Measurements from ENCODE around the gene ASCL5. TPM values are rescaled to one million over a fixed set of nuclear protein-coding genes. Genes with fewer than 3 reads are reported as not detected.

Gene ASCL5
- total RNA-seq, 1 experiment from 2014 or later, result 0.24 TPM

DNA sequence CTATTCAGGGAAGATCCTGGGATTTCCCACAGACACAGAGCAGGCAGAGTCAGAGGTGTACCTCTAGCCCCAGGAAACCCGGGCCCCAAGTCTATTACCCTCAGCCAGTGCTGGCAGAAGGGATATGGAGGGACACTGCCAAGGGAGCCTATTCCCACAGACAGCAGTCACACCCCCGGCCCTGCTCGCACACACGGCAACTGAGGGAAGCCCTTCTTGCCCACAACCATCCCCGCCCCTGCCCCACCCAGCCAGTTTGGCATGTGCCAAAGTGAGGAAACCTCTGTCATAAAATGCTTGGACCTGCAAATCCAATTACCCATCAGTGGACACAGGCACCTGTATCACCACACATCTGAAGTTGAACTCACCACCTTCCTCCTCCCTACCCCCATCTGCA is 21.3 kb downstream of the ASCL5 start:
- Histone ChIP-seq H3K27me3 (ENCODE audit: insufficient read depth, low read depth) (peaks cover 30% of the 10 kb centered on the region), H3K79me2 (ENCODE audit: low read depth) (no peaks in the 10 kb centered on the region), H3K4me2 (no peak overlapping the region), H3K4me1 (replicated peaks; ENCODE audit: insufficient read depth) (no peaks in the 10 kb centered on the region), H3K36me3 (ENCODE audit: low read depth) (no peaks in the 10 kb centered on the region), H3K9me2 (ENCODE audit: insufficient read depth) (no peaks in the 10 kb centered on the region), H3K27ac (no peak overlapping the region), H3K9me3 (ENCODE audit: insufficient read depth, low read depth) (no peaks in the 10 kb centered on the region), H3K4me3 (no peak overlapping the region), H4K20me1 (ENCODE audit: insufficient read depth) (no peaks in the 10 kb centered on the region), H3F3A (ENCODE audit: insufficient read depth, low read depth) (no peaks in the 10 kb centered on the region), H2AFZ (no peak overlapping the region)
- intact Hi-C loops (cut with micrococcal nuclease; ENCODE audit: unreplicated experiment), result no loop called here
- POLR2A ChIA-PET (ENCODE audit: unreplicated experiment), result no interaction called here
- CTCF ChIA-PET, result no interaction called here
- TF ChIP-seq, protein P1, sequence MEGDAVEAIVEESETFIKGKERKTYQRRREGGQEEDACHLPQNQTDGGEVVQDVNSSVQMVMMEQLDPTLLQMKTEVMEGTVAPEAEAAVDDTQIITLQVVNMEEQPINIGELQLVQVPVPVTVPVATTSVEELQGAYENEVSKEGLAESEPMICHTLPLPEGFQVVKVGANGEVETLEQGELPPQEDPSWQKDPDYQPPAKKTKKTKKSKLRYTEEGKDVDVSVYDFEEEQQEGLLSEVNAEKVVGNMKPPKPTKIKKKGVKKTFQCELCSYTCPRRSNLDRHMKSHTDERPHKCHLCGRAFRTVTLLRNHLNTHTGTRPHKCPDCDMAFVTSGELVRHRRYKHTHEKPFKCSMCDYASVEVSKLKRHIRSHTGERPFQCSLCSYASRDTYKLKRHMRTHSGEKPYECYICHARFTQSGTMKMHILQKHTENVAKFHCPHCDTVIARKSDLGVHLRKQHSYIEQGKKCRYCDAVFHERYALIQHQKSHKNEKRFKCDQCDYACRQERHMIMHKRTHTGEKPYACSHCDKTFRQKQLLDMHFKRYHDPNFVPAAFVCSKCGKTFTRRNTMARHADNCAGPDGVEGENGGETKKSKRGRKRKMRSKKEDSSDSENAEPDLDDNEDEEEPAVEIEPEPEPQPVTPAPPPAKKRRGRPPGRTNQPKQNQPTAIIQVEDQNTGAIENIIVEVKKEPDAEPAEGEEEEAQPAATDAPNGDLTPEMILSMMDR (conservative IDR thresholded peaks at IDR 0.05), result no peak
- TF ChIP-seq EZH2 (IDR thresholded peaks at IDR 0.05; ENCODE audit: low read depth), result no peak
- BruUV-seq (replicated peaks), result no TSS peak
- DNase-seq, result no peak

- Histone ChIP-seq H2AFZ (no peak overlapping the region), H3K36me3 (ENCODE audit: low read depth) (no peaks in the 10 kb centered on the region), H3K4me2 (no peak overlapping the region), H3K27ac (no peak overlapping the region), H4K20me1 (ENCODE audit: insufficient read depth) (no peaks in the 10 kb centered on the region), H3K4me1 (replicated peaks; ENCODE audit: insufficient read depth) (no peaks in the 10 kb centered on the region), H3K27me3 (ENCODE audit: insufficient read depth, low read depth) (peaks cover 30% of the 10 kb centered on the region), H3K79me2 (ENCODE audit: low read depth) (no peaks in the 10 kb centered on the region), H3K9me3 (ENCODE audit: insufficient read depth, low read depth) (no peaks in the 10 kb centered on the region), H3F3A (ENCODE audit: insufficient read depth, low read depth) (no peaks in the 10 kb centered on the region), H3K4me3 (no peak overlapping the region), H3K9me2 (ENCODE audit: insufficient read depth) (no peaks in the 10 kb centered on the region)
- intact Hi-C loops (cut with micrococcal nuclease; ENCODE audit: unreplicated experiment), result no loop called here
- POLR2A ChIA-PET (ENCODE audit: unreplicated experiment), result no interaction called here
- BruUV-seq (replicated peaks), result no TSS peak
- DNase-seq, result no peak
- no peak for TF ChIP-seq EZH2 (IDR thresholded peaks at IDR 0.05; ENCODE audit: low read depth)
- TF ChIP-seq, protein P1 (conservative IDR thresholded peaks at IDR 0.05), result no peak
- CTCF ChIA-PET, result no interaction called here
Observed at GRCh38 chr1:201104141-201104540, 22.8 kb downstream of the ASCL5 start.

- Histone ChIP-seq H3K27me3 (ENCODE audit: insufficient read depth, low read depth) (peaks cover 35% of the 10 kb centered on the region), H3K36me3 (ENCODE audit: low read depth) (no peaks in the 10 kb centered on the region), H2AFZ (no peak overlapping the region), H3K4me3 (no peak overlapping the region), H3K4me1 (replicated peaks; ENCODE audit: insufficient read depth) (no peaks in the 10 kb centered on the region), H3K9me2 (ENCODE audit: insufficient read depth) (no peaks in the 10 kb centered on the region), H3F3A (ENCODE audit: insufficient read depth, low read depth) (no peaks in the 10 kb centered on the region), H3K79me2 (ENCODE audit: low read depth) (no peaks in the 10 kb centered on the region), H3K4me2 (no peak overlapping the region), H3K9me3 (ENCODE audit: insufficient read depth, low read depth) (no peaks in the 10 kb centered on the region), H4K20me1 (ENCODE audit: insufficient read depth) (no peaks in the 10 kb centered on the region), H3K27ac (no peak overlapping the region)
- BruUV-seq (replicated peaks), result no TSS peak
- ChIA-PET CTCF (no interaction called here), POLR2A (ENCODE audit: unreplicated experiment) (no interaction called here)
- DNase-seq, result no peak
- intact Hi-C loops (cut with micrococcal nuclease; ENCODE audit: unreplicated experiment), result no loop called here
- TF ChIP-seq, protein P1 (conservative IDR thresholded peaks at IDR 0.05), result no peak
- TF ChIP-seq EZH2 (IDR thresholded peaks at IDR 0.05; ENCODE audit: low read depth), result no peak
Observed at GRCh38 chr1:201103666-201104065, 23.3 kb downstream of the ASCL5 start.

Data from PC-9 (cell line).